HG02642 (cell line): Measurements from ENCODE around the gene ZBTB25.

Source experiments
- ATAC-seq: cut with Tn5 transposase; IDR thresholded peaks from one replicate; pipeline ENCODE4 v1.9.1; 2021; ENCODE audit warnings: mild to moderate bottlenecking; ENCODE audit not compliant: unreplicated experiment, poor library complexity

The ZBTB25 gene

DNA sequence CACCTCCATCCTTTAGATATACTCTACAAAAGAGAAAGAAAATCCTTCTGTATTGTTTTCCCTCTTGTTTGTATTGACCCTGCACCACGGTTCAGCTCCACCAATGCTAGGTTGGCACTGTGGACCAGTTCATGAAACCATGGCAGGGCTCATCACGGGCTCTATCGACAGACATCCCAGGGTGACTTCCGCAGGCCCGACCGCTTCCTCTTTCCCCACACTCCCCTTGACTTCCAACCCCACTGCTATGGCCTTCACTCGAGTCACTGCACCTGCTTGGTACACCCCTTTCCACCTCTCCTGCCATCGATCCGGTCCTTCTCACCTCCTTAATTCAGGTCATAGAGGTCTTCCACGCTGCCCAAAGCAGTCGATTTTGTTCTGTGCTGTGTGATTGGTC lies 59.5 kb downstream of the ZBTB25 start:
- ATAC-seq: no peak

DNA sequence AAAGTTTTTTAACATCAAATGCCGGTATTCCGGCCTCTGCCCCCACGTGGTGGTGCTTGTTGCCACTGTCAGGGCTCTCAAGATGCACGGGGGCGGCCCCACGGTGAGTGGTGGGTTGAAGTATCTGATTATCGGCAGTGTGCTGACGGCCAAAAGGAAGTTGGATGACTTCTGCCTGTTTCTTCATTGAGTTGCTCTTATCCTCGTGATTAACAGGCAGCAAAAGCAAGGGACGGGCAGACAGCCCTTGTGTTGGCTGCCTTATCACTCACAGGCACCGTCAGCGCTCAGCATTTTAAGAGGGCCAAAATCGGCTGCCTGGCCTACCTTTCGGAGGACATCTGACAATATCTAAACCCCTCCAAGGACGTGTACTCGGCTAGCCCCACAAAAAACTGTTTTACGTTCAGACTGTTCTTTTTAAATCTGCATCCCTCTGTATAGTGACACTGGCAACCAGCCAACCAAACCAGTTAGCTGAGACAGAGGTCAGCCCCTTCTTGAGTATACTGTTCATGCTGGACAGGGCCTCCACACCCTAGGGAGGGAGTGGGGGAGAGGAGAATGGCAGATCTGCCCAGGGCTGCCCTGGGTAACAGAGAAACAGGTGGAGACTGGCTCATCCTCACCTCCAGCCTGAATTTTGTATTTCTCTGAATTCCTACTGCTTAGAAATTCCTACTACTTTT lies 61.2 kb downstream of the ZBTB25 start:
- no peak for ATAC-seq

DNA sequence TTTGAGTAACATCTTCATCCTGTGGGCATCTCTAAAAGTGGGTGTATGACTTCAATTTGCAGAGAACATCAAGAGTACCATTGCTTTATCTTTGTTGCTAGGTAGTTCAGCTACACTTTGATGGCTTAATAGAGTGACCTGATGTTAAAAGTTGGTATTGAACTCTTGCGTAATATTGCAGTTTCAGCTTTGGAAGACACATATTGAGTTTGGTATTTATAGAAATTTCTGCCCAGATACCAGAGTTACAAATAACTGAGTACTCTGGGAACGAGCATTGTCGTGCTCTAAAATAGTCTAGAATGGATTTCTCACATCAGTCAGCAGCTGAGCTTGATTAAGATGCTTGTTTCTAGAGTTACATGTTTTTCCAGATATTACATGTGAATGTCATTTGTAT lies 63.1 kb downstream of the ZBTB25 start:
- no peak for ATAC-seq

DNA sequence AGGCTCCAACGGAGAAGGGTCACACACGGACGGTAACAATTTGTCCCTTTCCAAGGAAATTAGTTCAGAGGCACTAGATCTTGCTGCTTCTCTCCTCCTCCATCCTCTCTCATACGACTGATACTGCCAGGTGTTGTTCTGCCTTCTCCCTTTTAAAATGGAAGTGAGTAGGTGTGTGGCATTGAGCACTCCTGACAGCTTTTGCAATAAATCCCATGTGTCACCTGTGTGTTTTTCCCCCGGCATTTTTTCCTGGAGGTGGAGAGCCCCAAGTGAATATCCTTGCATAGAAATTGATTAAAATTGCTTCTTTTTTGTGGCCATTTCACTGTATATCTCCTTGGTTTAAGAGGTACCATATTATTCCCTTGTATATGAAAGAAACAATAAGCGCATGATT lies 64.5 kb downstream of the ZBTB25 start:
- no peak for ATAC-seq

DNA sequence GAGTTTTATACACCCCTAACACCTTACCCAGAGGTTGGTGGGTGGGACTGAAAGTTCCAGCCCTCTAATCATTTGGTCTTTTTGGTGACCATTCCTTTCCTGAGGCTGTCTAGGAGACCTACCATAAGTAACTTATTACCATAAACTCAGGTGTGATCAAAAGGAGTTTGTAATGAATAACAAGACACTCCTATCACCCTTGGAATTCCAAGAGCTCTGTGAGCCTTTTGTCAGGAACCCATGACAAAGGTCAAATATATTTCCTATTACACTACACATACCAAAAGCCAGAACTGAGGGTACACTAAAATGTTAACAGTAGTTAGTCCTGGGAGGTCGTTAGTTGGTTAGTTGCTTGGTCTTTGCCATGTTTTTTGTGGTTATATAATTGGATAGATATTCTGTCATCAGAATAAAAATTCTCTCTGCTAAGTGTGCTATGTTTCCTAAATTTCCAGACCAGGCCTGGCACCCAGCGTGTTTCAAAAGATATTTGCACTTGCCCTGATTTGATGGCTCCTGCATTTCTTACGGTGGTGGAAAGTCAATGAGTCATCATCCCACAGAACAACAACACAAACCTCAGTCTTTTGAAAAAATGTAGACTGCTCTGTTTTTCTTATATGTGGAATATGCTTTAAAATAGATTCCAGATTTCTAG lies 65.3 kb downstream of the ZBTB25 start:
- no peak for ATAC-seq

DNA sequence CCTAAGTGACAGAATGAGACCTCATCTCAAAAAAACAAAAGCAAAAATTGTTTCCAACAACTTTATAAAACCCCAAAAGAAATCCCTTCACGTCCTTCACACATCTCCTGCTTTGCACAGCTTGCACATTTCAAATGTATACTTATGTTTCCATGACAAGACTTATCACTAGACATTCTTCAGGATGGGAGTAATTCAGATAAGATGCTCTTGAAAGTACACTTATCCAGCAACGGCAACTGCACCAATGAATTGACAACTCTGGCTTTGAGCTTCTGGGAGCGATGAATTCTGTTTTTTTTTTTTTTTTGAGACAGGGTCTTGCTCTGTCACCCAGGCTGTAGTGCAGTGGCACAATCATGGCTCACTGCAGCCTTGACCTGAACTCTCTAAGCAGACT lies 69.1 kb downstream of the ZBTB25 start:
- no peak for ATAC-seq

DNA sequence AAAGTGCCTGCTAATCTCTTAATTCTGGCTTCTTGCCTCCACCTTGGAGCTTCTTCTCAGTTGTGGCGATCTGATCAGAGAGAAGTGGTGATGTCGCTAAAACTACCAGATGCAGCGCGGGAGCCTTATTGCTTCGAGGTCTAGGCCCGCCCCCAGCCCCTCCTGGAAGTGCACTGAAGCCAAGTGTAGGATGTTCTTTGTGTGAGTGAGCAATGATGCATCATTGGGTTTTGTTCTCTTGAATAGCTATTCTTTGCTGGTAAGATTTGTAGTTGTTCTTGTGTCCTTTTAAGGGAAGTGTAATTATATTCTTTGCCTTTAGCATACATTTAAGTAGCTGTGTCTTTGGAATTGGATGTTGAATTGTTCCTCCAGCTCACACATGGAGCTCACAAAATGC lies 79.7 kb downstream of the ZBTB25 start:
- no peak for ATAC-seq

DNA sequence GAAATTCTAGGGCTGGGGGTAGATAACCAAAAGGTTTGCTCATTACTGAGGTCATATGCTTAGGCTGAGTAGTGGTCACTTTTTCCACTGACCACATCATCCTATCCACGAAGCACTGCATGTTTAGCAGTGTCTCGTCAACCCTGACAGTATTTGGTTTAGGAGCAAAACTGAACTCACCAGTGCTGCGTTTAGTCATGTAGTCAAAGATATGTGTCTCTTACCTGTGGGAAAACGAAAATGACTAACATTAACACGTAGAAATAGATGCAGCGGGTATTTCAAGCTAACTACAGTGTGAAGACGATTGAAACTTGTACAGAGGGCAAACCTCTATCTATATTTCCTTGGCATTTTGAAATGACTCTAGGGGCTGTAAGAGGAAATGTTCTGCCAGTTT lies 80.9 kb downstream of the ZBTB25 start:
- no peak for ATAC-seq

DNA sequence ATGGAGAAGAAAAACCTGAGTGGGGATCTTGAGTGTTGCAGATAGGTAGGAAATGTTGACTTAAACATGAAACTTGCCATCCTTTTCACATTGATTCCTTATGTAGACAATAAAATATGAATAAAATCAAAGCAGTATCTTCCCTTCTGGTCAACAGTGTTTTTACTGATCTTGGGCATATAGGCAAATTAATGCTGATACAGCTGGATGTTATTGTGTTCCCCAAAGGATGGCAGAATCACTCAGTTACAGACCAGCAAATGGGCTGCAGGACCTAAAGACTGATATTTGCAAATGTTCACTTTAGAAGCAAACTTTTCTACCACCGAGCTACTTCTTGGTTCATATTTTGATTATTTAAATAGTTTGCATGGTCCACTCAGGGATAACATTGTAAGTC lies 81.6 kb downstream of the ZBTB25 start:
- no peak for ATAC-seq

DNA sequence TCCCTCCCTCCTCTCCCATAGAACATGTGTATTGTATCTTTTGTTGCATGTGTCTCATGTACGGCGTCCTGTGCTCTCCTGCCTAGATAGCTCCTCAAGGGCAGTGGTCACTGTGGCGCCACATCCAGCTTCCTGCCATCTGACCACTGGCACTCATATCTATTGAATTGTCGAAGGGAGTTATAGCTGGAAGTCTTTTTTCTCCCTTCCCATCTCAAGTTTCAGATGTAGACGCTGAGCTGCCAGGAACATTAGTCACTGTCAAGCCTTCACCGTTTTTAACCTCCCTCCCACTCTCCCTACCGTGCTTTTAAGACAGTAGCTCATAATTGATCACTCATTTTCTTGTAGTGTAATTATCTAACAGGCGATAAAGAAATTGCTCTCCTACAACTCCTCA lies 82.5 kb downstream of the ZBTB25 start:
- ATAC-seq: no peak

DNA sequence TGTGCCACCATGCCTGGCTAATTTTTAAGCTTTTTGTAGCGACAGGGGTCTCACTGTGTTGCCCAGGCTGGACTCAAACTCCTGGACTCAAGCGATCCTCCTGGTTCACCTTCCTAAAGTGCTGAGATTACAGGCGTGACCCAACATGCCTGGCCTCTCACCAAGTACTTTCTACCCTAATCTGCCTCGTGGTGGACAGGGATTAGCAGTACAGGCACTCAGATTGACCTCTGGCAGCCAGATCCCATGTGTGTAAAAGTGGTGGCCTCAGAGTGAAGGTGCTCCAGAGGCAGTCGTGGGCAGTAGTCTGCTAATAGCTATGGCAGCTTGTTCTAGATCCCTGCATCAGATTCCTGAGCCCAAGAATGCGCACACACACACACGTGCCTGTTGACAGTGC lies 84.6 kb downstream of the ZBTB25 start:
- ATAC-seq: no peak

DNA sequence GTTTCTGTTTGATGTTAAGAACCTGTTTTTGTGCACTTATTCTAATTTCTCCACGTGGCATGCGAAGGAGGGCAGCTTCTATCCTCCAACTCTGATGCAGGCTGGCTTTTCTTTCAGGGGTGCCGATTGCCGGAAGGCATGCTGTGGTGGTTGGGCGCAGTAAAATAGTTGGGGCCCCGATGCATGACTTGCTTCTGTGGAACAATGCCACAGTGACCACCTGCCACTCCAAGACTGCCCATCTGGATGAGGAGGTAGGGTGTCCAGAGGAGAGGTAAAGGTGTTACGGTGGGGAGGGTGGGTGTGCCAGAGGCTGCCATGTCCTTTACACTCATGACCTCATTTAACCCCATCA lies 85.9 kb downstream of the ZBTB25 start:
- no peak for ATAC-seq

DNA sequence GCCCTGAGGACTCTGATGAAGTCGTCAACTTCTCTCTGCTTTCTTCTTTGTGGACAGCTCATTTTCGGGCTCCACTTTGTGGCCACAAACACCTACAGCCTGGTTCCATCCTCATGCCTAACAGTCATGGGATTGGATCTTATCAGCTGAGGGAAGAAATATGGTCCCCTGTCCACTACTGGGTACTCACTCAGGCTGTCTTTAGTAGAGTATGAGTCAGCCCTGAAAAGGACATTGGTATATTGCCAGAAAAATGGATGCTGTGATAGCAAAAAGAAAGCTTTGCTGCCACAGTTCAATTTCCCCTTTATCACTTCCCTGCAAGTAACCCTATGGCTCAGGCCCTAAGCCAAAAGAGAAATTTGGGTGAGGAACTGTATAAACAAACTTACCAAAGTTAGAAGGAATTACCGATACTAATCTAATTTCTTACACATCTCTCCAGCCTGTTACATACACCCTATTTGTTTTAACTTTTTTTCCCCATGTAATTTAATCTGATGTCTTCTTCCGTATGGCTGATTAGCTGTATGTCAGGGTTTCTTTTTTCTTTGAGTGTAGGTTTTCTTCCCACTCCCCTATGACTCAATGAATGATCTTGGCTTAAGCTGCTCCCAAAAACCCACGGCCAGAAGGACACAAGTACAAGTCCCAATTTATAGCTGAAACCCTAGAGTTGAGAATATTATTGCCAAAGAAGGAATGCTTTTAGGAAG lies 86.4 kb downstream of the ZBTB25 start:
- ATAC-seq: no peak

DNA sequence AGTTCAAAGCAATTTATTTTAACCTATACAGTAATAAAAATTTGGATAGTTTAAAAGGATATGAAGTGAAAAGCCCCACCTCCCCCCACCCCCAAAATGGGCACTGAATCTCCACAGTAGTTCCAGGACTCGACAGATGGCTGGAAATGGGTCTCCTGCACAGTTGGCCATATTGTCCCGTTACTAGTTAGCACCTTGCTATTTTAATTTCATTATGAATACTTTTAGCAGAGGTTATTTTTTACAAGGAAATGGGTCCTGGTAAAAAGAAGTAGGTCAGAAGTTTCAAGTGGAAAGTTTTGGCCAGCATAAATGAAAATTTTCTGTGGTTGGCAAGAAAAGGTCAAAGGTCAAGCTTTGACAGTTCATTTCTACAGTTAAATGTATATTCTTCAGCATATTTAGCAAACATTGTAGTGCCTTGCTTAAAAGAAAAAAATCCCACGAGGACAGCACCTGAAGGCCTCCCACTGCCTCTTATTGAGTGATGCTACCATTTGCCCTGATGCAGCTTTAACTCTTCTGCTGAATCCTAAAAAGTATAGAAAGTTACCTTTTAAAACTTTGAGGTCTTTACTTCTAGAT lies 87.2 kb downstream of the ZBTB25 start:
- no peak for ATAC-seq

DNA sequence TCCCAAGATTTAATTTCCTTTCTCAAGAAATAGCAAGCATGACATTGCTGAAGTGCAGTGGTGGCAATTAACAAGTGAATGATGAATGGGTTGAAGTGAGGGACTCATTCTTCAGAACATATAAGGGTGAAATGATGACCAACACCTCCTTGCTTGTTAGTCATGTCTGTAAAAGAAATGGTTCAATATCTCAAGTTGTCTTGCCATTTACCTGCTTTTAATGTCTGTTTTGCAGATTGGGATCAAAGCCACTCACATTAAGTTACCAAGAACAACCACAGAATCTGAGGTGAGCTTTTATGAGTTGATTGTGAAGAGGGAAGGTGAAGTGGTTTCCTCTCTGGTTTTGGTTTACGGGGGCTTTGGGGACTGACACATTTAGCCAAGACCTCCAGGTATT lies 91.4 kb downstream of the ZBTB25 start:
- ATAC-seq: no peak

DNA sequence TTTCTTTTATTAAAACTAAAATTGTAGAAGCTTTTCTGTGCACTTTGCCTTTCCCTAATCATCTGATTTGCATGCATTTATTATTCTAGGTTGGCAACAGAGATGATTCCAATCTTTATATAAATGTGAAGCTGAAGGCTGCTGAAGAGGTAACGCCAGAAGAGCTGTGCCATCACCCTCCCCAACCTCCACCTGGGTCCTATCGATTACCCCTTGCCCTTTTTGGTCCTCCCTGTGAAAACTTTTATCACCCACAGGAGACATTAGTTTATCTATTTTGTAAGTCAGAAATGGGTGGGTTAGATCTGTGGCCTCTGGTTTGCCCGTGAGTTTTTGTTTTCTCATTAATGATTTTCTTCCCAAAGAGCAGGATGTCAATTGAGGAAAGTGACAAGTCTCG lies 92.6 kb downstream of the ZBTB25 start:
- ATAC-seq: no peak

DNA sequence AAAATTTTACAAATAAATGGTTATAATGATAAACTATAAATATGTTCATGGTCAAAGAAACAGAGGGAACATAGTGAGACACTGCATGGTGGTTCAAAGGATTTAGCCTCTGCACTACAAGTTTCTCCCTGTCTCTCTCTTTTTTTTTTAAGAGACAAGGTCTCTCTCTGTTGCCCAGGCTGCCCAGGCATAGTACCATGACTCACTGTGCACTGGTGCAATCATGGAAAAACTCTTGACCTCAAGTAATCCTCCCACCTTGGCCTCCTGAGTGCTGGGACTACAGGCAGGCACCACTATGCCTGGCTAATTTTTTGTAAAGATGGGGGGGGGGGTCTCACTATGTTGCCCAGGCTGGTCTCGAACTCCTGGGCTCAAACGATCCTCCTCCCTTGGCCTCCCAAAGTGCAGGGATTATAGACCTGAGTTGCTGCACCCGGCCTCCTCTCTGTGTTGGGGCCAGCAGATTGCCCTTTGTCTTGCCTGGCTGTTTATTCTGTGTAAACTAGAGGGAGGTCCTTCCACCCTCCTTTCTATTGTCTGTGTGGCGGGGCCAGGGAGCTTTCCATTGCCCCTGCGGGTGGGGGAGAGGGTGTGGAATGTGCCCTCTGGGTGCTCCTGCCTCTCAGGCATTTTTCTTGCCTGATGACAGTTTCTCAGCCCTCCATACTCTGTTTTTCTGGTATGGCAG lies 93.4 kb downstream of the ZBTB25 start:
- no peak for ATAC-seq

DNA sequence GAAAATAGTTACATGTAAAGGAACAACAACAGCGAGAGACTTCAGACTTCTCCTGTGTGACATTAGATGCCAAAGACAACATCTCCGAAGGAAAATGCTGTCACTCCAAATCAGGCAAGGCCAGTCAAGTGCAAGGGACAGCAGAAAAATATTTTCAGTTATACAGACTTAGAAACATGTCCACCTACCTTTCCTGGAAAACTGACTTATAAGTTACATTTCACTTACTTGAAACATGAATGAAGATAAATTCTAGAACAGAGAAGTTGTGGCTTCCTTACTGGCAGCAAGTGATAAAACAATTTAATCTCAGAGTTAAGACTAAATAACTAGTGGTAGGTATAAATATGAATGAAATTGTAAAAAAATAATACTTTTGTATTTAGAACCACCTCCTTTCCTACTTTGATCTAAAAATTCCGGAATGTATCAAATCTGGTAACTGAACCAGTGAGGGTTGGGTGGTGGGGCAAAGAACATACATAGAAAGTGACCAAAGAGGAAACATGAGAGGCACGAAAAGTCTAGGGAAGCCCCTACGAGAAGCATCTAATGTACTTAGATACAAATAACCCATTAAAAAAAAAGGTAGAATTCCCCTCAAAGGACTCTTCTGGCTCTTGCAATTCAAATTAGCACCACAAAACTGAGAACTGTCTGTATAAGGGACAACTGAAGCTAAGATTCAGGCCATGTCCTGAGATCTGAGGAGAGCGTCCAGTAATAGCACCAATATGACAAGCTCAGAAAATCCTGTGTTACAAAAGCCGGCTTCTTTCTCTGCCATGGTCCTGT lies 94.3 kb downstream of the ZBTB25 start:
- peak; percentile 49 for ATAC-seq

DNA sequence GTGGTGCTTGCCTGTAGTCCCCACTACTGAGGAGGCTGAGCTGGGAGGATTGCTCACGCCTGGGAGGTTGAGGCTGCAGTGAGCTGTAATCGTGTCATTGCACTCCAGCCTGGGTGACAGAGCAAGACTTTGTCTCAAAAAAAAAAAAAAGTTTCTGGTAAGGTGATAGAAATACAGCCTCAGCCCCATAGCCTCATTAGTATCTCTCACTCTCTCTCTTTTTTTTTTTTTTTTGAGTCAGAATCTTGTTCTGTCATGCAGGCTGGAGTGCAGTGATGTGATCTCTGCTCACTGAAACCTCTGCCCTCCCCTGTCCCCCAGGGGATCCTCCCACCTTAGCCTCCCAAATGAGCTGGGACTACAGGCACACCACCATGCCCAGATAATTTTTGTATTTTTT lies 96.3 kb downstream of the ZBTB25 start:
- peak; percentile 46 for ATAC-seq

DNA sequence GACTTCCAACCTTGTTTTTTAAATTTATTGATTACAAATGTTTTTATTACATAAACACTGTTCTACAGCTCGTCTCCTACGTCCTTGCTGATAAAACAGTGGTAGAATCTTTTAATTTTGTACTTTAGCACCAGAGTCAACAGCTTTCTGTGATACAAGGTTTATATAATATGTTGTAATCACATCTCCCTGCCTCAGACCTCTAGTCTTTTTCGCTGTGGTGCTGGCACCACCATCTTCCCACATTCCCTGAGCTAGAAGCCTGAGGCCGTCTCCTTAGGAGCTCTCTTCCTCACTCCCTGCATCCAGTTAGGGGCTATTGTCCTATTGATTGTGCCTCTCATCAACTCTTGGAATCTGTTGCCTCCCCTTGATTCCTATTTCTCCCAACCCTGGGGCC lies 98.3 kb downstream of the ZBTB25 start:
- ATAC-seq: no peak
